BLaER1 treated with 17β-estradiol and CSF1 and Interleukin-3, amounts not matched to agents 10 nM and 100 nM (cell line): ENCODE data around the gene ITPR1.

Experiments
- H3K27ac ChIP-seq, 11 experiments: shearing (Covaris generic); formaldehyde crosslinking; 2 replicates each; pipeline ENCODE4 v1.8.1; 2022
- H3K27me3 ChIP-seq, 11 experiments: shearing (Covaris generic); formaldehyde crosslinking; 2 replicates each; pipeline ENCODE4 v1.8.1; 2022
- H3K36me3 ChIP-seq, 11 experiments: shearing (Covaris generic); formaldehyde crosslinking; 2 replicates each; pipeline ENCODE4 v1.8.1; 2022
- H3K4me1 ChIP-seq, 10 experiments: shearing (Covaris generic); formaldehyde crosslinking; 2 replicates each; pipeline ENCODE4 v1.8.1; 2022
- H3K4me2 ChIP-seq, 11 experiments: shearing (Covaris generic); formaldehyde crosslinking; 2 replicates each; pipeline ENCODE4 v1.8.1; 2022
- H3K4me3 ChIP-seq, 10 experiments: shearing (Covaris generic); formaldehyde crosslinking; 2 replicates each; pipeline ENCODE4 v1.8.1; 2022
- H3K9ac ChIP-seq, 11 experiments: shearing (Covaris generic); formaldehyde crosslinking; 2 replicates each; pipeline ENCODE4 v1.8.1; 2022
- H3K9me3 ChIP-seq, 11 experiments: shearing (Covaris generic); formaldehyde crosslinking; replicated peaks in 1 of 11; 2 replicates each; pipeline ENCODE4 v1.8.1; 2022
- H4K20me1 ChIP-seq, 11 experiments: shearing (Covaris generic); formaldehyde crosslinking; 2 replicates each; pipeline ENCODE4 v1.8.1; 2022
- Cebpa-rat ChIP-seq, 11 experiments: shearing (Covaris generic); IDR thresholded peaks; 2 replicates each; pipeline ENCODE4 v1.8.1; 2022

ITPR1 gene

DNA sequence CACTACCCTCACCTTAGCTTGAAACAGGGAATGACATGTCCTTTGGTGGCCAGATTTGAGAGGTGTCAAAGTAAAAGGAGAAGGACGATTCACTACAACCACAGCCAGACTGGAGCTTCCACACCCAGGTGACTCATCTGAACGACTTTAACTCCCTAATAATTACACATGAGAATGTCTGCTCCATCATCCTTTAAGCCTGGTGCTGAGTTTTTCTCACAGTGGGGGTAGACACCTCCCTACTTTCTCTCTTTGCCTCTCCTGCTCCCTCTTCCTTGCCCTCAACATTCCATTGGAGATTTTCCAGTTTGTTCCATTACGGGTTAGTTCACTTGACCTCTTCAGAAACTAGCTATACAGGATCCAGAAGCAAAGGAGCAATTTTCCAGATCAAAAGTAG, 331.8 kb downstream of the ITPR1 start:
- Histone ChIP-seq H3K9me3 (0 out of 22 replicates have a peak, but pooled peaks cover 0 to 5% (median 0%) of the 10 kb centered on the region in 11 experiments), H3K4me3 (no peak overlapping the region), H3K27ac (no peak overlapping the region), H3K36me3 (peaks cover 0 to 45% (median 3%) of the 10 kb centered on the region in 11 experiments; a peak in 8 of 22 replicates), H3K4me1 (peaks cover 36 to 66% (median 49%) of the 10 kb centered on the region in 10 experiments), H3K9ac (no peak overlapping the region), H3K27me3 (peaks cover 32 to 93% (median 77%) of the 10 kb centered on the region in 11 experiments), H4K20me1 (peaks cover 0 to 79% (median 36%) of the 10 kb centered on the region in 11 experiments; a peak in 17 of 22 replicates), H3K4me2 (peak overlapping the region in 4 of 11 experiments; percentile 15 to 66 (median 62); a peak in 6 of 22 replicates)
- no peak for TF ChIP-seq Cebpa-rat (IDR thresholded peaks at IDR 0.05)

DNA sequence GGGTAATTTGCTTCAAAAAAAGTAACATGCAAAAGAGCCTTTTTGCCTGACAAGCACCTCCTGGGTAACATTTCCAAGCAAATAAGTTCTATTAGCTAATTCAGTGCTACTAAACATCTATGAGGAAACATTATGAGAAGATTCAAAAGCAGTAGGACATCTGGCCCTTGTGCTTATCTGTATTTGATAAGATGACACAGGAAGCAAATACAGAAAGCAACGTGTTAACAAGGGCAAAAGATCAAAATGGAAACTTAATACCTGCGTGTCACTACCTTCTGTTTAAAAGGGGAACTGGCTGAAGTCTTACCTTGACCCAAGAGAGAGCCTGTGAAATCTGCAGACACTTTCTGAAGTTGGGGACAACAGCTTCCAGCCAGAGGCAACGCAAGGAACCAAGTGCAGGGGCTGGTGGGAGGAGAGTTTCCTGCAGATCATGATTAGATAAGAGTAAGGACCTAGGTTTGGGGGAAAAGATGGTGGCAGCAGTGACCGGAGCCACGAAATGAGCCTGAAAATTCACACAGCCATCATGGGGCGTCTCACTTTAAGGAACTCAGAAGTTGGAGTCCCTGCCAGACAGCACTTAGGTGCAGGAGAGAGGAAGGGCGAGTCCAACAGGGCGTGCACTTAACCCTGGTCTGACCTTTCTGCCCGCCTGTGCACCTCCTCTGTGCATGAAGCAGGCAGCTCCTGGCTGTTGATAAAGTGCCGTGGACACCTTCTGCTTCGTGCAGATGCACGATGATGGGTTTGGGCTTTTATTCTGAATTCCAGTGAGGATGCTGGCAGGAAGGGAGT, 332.5 kb downstream of the ITPR1 start:
- Histone ChIP-seq H3K9me3 (0 out of 22 replicates have a peak, but pooled peaks cover 0 to 5% (median 0%) of the 10 kb centered on the region in 11 experiments), H3K27me3 (peaks cover 25 to 92% (median 75%) of the 10 kb centered on the region in 11 experiments), H3K36me3 (peaks cover 0 to 43% (median 3%) of the 10 kb centered on the region in 11 experiments; a peak in 8 of 22 replicates), H3K4me1 (peaks cover 34 to 66% (median 47%) of the 10 kb centered on the region in 10 experiments), H3K4me2 (peak overlapping the region in 10 of 11 experiments; percentile 61 to 81 (median 69); a peak in 15 of 22 replicates), H4K20me1 (peaks cover 0 to 72% (median 35%) of the 10 kb centered on the region in 11 experiments; a peak in 17 of 22 replicates), H3K9ac (no peak overlapping the region), H3K27ac (no peak overlapping the region), H3K4me3 (no peak overlapping the region)
- no peak for TF ChIP-seq Cebpa-rat (IDR thresholded peaks at IDR 0.05)

DNA sequence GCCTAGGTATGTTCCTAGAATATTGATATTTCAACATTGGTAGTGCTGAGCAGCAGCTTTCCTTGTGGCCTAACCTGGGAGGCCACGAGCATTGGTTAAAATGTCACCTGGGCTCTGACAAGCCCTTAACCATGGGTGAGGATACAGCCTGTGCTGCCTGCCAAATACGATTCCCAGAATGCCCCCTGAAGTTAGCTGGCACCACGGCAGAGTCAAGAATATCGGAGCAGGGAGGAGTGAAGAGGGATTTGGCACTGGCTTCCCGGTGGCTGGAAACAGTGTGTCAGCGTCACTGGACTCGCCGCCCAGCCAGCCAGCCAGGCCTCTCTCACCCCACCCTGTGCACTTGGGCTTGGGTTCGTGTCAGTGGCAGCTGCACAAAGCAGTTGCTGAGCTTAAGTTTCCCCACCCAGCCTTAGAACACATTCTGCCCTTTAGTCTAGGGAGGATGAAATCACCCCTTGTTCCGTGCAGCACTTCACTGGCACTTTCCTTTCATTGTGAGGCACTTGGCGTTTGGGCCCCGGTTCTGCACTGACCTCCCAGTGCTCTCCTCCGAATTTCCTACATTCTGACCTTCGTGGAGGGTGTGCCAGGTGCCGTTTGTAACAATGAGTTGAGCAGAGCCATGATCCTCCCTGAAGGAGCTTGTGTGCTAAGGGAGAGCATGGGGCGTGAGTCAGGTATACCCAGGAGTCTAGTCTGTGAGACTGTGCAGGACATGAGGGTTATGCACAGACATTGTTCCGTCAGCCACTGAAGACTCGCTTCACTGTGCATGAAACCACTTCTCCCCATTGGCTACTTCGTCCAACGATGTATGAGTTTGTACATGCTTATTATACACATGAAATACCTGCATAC, 333.3 kb downstream of the ITPR1 start:
- H3K4me2 ChIP-seq = peak overlapping the region; percentile 61 to 81 (median 69)
- 0 out of 22 replicates have a peak, but pooled peaks cover 0 to 5% (median 0%) of the 10 kb centered on the region in 11 experiments for H3K9me3 ChIP-seq
- no peak overlapping the region for H3K4me3 ChIP-seq
- H3K36me3 ChIP-seq = peaks cover 0 to 38% (median 3%) of the 10 kb centered on the region in 11 experiments; a peak in 8 of 22 replicates
- peaks cover 22 to 86% (median 68%) of the 10 kb centered on the region in 11 experiments; a peak in 21 of 22 replicates for H3K27me3 ChIP-seq
- no peak for TF ChIP-seq Cebpa-rat (IDR thresholded peaks at IDR 0.05)
- peaks cover 34 to 68% (median 47%) of the 10 kb centered on the region in 10 experiments for H3K4me1 ChIP-seq
- no peak overlapping the region for H3K27ac ChIP-seq
- no peak overlapping the region for H3K9ac ChIP-seq
- H4K20me1 ChIP-seq = peaks cover 0 to 66% (median 27%) of the 10 kb centered on the region in 11 experiments; a peak in 17 of 22 replicates

DNA sequence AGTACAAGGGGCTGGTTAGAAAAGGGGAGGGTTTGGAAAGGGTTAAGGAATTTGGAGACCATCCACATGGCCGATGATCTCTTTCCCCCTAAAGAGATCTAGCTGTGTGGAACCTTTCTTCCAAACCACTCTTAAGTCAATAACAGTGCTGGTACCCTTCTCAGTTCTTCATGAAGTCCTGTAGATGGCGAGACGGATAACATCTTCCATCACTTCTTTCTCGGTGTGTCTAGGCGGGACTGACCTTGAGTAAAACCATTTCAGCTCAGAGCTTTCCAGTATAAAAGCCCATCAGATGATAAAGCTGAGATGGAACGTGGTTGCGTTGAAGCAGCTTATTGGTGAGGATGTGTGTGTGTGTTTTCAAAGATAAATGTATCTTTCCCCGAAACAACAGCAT, 334.6 kb downstream of the ITPR1 start:
- Histone ChIP-seq H3K4me2 (peak overlapping the region; percentile 61 to 81 (median 69); a peak in 20 of 22 replicates), H3K4me1 (peaks cover 44 to 81% (median 58%) of the 10 kb centered on the region in 10 experiments), H3K36me3 (peaks cover 0 to 29% (median 3%) of the 10 kb centered on the region in 11 experiments; a peak in 7 of 22 replicates), H3K9ac (no peak overlapping the region), H3K9me3 (0 out of 22 replicates have a peak, but pooled peaks cover 0 to 5% (median 0%) of the 10 kb centered on the region in 11 experiments), H3K27me3 (peaks cover 27 to 78% (median 62%) of the 10 kb centered on the region in 11 experiments; a peak in 21 of 22 replicates), H3K27ac (no peak overlapping the region), H3K4me3 (no peak overlapping the region), H4K20me1 (peaks cover 0 to 60% (median 17%) of the 10 kb centered on the region in 11 experiments; a peak in 17 of 22 replicates)
- TF ChIP-seq Cebpa-rat (IDR thresholded peaks at IDR 0.05) = no peak

DNA sequence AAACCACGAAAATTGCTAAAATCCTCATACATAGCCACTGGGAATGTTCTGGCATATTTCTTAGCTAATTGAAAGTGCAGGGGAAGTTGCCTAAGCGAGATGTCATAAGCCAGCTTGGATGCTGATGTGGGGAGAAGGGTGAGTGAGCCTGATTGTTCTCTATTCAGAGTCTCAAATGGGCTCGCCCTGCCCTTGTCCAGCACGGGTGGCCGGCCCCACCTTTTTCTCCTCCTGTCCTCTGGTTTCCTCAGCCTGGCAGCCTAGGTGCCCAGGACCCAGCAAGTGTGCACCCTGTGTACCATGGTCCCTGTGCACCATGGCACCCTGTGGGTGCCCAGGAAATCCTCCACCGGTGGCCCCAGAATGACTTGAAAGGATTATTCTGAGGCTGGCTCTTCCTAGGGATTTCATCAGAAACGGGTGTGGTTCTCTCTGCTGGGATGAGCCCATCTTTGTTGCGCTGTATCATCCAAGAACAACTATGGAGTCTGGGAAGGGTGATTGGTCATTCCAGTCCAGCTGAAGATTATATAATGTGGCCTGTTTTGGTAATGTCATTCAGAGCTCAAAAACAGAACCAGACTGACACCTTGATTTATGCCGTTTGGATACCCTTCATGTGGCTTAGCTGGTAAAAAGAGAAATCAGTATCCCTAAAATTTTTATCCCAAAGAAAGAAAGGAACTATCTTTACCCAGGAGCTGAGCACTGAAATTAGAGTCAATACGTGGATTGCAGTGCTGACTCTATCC, 335.3 kb downstream of the ITPR1 start:
- Histone ChIP-seq H3K27ac (no peak overlapping the region), H3K9me3 (no peaks in the 10 kb centered on the region), H3K9ac (no peak overlapping the region), H4K20me1 (peaks cover 0 to 64% (median 17%) of the 10 kb centered on the region in 11 experiments; a peak in 17 of 22 replicates), H3K27me3 (peaks cover 32 to 78% (median 66%) of the 10 kb centered on the region in 11 experiments; a peak in 21 of 22 replicates), H3K36me3 (peaks cover 0 to 27% (median 2%) of the 10 kb centered on the region in 11 experiments; a peak in 7 of 22 replicates), H3K4me3 (no peak overlapping the region), H3K4me1 (peaks cover 46 to 88% (median 60%) of the 10 kb centered on the region in 10 experiments), H3K4me2 (peak overlapping the region in 7 of 11 experiments; percentile 4 to 77 (median 66); a peak in 12 of 22 replicates)
- TF ChIP-seq Cebpa-rat (IDR thresholded peaks at IDR 0.05) = no peak

DNA sequence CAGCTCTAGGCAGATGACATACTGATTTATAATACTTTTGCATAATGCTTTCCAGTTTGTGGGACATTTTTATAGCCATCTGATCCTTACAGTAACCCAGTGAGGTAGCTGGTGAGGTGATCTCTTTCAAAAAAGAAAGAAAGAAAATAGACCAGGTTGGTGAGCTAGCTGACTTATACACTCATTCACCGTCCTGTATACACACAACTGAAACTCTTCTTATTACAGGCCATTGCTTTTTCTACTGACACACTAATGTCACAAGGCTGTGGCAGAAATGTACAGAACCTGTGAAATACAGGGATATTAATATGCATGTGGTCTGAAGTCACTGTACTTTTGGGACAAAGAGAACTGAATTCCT, 335.9 kb downstream of the ITPR1 start:
- H3K4me1 ChIP-seq = peaks cover 52 to 94% (median 66%) of the 10 kb centered on the region in 10 experiments
- no peak for TF ChIP-seq Cebpa-rat (IDR thresholded peaks at IDR 0.05)
- H4K20me1 ChIP-seq = peaks cover 0 to 69% (median 17%) of the 10 kb centered on the region in 11 experiments; a peak in 17 of 22 replicates
- no peak overlapping the region for H3K9ac ChIP-seq
- H3K4me3 ChIP-seq = no peak overlapping the region
- peaks cover 0 to 21% (median 3%) of the 10 kb centered on the region in 11 experiments; a peak in 7 of 22 replicates for H3K36me3 ChIP-seq
- H3K27me3 ChIP-seq = peaks cover 32 to 78% (median 66%) of the 10 kb centered on the region in 11 experiments; a peak in 21 of 22 replicates
- H3K27ac ChIP-seq = no peak overlapping the region
- H3K9me3 ChIP-seq = no peaks in the 10 kb centered on the region
- peak overlapping the region in 6 of 11 experiments; percentile 4 to 72 (median 62); a peak in 7 of 22 replicates for H3K4me2 ChIP-seq

DNA sequence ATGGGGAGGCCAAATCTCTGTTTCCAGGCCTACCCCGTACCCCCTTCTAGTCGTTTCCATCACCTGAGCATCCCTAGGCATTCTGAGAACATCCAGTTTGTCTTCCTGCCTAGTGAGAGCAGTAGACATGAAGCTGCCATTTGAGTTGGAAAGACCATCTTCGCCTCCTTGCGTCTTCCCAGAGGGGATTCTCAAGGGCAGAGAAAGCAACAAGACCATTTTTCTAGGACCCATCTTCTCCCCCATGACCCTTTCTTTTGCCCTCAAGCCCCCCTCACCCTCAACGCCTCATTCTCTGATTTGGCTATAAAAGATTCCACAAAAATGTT, 337.4 kb downstream of the ITPR1 start:
- peak overlapping the region; percentile 15 to 72 (median 46); a peak in 17 of 22 replicates for H3K9ac ChIP-seq
- H3K4me2 ChIP-seq = peak overlapping the region; percentile 77 to 95 (median 84)
- H3K36me3 ChIP-seq = peaks cover 0 to 10% (median 0%) of the 10 kb centered on the region in 11 experiments; a peak in 3 of 22 replicates
- peak overlapping the region in 5 of 10 experiments; percentile 4 to 36 (median 32); a peak in 5 of 20 replicates for H3K4me3 ChIP-seq
- no peak for TF ChIP-seq Cebpa-rat (IDR thresholded peaks at IDR 0.05)
- H3K27me3 ChIP-seq = peaks cover 27 to 64% (median 51%) of the 10 kb centered on the region in 11 experiments; a peak in 21 of 22 replicates
- no peaks in the 10 kb centered on the region for H3K9me3 ChIP-seq
- peaks cover 66 to 91% (median 76%) of the 10 kb centered on the region in 10 experiments for H3K4me1 ChIP-seq
- peaks cover 0 to 64% (median 15%) of the 10 kb centered on the region in 11 experiments; a peak in 16 of 22 replicates for H4K20me1 ChIP-seq
- peak overlapping the region; percentile 20 to 87 (median 69); a peak in 20 of 22 replicates for H3K27ac ChIP-seq
